Loucy (cell line): Measurements from ENCODE around the gene ADGRG1.

Experiments used
- H2AFZ ChIP-seq: fragments of 200-600 bp; sonication (generic); 2 replicates; pipeline ENCODE4 v1.6.0; 2016; ENCODE audit warnings: antibody characterized with exemption, mild to moderate bottlenecking, low read length, moderate library complexity
- H3F3A ChIP-seq: fragments of 200-600 bp; 2 replicates; pipeline ENCODE4 v1.6.0; 2016; ENCODE audit warnings: antibody characterized with exemption, low read depth, mild to moderate bottlenecking
- H3K27me3 ChIP-seq: fragments of 200-600 bp; sonication (generic); 2 replicates; pipeline ENCODE4 v1.6.1; 2014; ENCODE audit warnings: low read length, mild to moderate bottlenecking; ENCODE audit not compliant: insufficient read depth, poor library complexity, severe bottlenecking
- H3K36me3 ChIP-seq: fragments of 200-600 bp; sonication (generic); 2 replicates; pipeline ENCODE4 v1.6.1; 2016; ENCODE audit warnings: low read length; ENCODE audit not compliant: insufficient read depth
- H3K4me1 ChIP-seq: fragments of 200-600 bp; sonication (generic); 2 replicates; pipeline ENCODE4 v1.5.1; 2014; ENCODE audit warnings: low read length, mild to moderate bottlenecking; ENCODE audit not compliant: insufficient read depth, poor library complexity, severe bottlenecking
- H3K4me2 ChIP-seq: fragments of 200-600 bp; sonication (generic); 2 replicates; pipeline ENCODE4 v1.6.0; 2014; ENCODE audit warnings: antibody characterized with exemption, low read length, low read depth, mild to moderate bottlenecking; ENCODE audit not compliant: poor library complexity, severe bottlenecking
- H3K4me3 ChIP-seq: fragments of 200-600 bp; sonication (generic); 2 replicates; pipeline ENCODE4 v1.5.1; 2014; ENCODE audit warnings: low read length, mild to moderate bottlenecking, mixed read lengths; ENCODE audit not compliant: poor library complexity, severe bottlenecking
- H3K79me2 ChIP-seq: fragments of 200-600 bp; sonication (generic); 2 replicates; pipeline ENCODE4 v1.6.1; 2014; ENCODE audit warnings: low read length; ENCODE audit not compliant: insufficient read depth
- H3K9ac ChIP-seq: fragments of 200-600 bp; sonication (generic); 2 replicates; pipeline ENCODE4 v1.6.0; 2014; ENCODE audit warnings: mild to moderate bottlenecking, low read depth, low read length, moderate library complexity; ENCODE audit not compliant: poor library complexity, severe bottlenecking
- H3K9me2 ChIP-seq: fragments of 200-600 bp; sonication (generic); replicated peaks from 2 replicates; pipeline ENCODE4 v1.6.1; 2016; ENCODE audit warnings: low read depth, low read length, mixed read lengths
- H3K9me3 ChIP-seq: fragments of 200-600 bp; sonication (generic); 2 replicates; pipeline ENCODE4 v1.6.1; 2014; ENCODE audit warnings: mild to moderate bottlenecking, antibody characterized with exemption, low read length, low read depth; ENCODE audit not compliant: insufficient read depth
- H4K20me1 ChIP-seq: fragments of 200-600 bp; sonication (generic); 2 replicates; pipeline ENCODE4 v1.6.0; 2014; ENCODE audit warnings: antibody characterized with exemption, low read length, mild to moderate bottlenecking; ENCODE audit not compliant: insufficient read depth, poor library complexity, severe bottlenecking
- EZH2phosphoT487 ChIP-seq: fragments of 200-600 bp; IDR thresholded peaks from 2 replicates; pipeline ENCODE4 v1.6.1; 2018; ENCODE audit warnings: antibody characterized with exemption, mild to moderate bottlenecking, moderate library complexity, borderline replicate concordance
- TF ChIP-seq, protein P1 (sequence below): fragments of 200-600 bp; sonication (generic); conservative IDR thresholded peaks from 2 replicates; pipeline ENCODE4 v1.5.1; 2014; ENCODE audit warnings: mild to moderate bottlenecking, antibody characterized with exemption, low read length

The ADGRG1 gene

DNA sequence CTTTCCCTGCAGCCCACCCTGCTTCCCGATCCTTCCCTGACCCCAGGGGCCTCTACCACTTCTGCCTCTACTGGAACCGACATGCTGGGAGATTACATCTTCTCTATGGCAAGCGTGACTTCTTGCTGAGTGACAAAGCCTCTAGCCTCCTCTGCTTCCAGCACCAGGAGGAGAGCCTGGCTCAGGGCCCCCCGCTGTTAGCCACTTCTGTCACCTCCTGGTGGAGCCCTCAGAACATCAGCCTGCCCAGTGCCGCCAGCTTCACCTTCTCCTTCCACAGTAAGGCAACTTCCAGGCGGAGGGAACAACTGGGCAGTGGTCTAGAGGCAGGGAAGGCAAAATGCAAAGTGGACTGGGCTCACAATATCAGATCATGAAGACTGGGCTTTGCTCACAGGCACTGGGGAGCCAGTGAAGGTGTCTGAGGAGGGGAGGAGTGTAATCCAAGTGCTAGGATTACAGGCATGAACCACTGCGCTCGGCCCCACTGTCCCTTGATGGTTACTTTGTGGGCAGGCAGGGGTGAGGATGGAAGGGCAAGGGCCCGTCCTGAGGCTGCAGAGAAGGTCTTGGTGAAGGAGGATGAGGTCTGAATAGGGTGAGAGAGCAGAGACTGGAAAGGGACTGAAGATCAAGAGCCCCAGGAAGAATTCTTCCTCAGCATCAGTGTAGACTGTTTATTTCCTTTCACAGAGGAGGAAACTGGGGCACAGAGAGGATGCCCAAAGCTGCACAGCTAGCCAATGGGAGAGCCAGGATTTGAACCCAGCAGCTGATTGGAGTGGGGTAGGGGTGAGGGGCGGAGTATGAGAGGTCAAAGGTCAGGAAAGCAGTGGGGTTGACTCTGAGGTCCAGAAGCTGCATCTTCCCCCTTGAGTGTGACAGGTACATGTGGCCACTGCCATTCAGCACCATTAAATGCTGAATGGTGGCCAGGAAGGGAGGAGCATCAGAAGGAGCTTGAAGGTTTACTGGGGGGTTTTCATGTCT lies 23.2 kb downstream of the ADGRG1 start:
- Histone ChIP-seq H3K36me3 (no peaks in the 10 kb centered on the region), H3K4me3 (peak overlapping the region; percentile 7), H3K4me1 (peaks cover 28% of the 10 kb centered on the region), H3K4me2 (peak overlapping the region; percentile 36), H3K9ac (peak overlapping the region; percentile 1), H4K20me1 (no peaks in the 10 kb centered on the region), H3F3A (no peaks in the 10 kb centered on the region), H3K9me3 (no peaks in the 10 kb centered on the region), H3K9me2 (no peaks in the 10 kb centered on the region), H3K27me3 (no peaks in the 10 kb centered on the region), H2AFZ (peak overlapping the region; percentile 9; the same call in 1 of the 2 replicates), H3K79me2 (no peaks in the 10 kb centered on the region)
- TF ChIP-seq, protein P1, sequence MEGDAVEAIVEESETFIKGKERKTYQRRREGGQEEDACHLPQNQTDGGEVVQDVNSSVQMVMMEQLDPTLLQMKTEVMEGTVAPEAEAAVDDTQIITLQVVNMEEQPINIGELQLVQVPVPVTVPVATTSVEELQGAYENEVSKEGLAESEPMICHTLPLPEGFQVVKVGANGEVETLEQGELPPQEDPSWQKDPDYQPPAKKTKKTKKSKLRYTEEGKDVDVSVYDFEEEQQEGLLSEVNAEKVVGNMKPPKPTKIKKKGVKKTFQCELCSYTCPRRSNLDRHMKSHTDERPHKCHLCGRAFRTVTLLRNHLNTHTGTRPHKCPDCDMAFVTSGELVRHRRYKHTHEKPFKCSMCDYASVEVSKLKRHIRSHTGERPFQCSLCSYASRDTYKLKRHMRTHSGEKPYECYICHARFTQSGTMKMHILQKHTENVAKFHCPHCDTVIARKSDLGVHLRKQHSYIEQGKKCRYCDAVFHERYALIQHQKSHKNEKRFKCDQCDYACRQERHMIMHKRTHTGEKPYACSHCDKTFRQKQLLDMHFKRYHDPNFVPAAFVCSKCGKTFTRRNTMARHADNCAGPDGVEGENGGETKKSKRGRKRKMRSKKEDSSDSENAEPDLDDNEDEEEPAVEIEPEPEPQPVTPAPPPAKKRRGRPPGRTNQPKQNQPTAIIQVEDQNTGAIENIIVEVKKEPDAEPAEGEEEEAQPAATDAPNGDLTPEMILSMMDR: peak; percentile 44
- TF ChIP-seq EZH2phosphoT487: no peak

DNA sequence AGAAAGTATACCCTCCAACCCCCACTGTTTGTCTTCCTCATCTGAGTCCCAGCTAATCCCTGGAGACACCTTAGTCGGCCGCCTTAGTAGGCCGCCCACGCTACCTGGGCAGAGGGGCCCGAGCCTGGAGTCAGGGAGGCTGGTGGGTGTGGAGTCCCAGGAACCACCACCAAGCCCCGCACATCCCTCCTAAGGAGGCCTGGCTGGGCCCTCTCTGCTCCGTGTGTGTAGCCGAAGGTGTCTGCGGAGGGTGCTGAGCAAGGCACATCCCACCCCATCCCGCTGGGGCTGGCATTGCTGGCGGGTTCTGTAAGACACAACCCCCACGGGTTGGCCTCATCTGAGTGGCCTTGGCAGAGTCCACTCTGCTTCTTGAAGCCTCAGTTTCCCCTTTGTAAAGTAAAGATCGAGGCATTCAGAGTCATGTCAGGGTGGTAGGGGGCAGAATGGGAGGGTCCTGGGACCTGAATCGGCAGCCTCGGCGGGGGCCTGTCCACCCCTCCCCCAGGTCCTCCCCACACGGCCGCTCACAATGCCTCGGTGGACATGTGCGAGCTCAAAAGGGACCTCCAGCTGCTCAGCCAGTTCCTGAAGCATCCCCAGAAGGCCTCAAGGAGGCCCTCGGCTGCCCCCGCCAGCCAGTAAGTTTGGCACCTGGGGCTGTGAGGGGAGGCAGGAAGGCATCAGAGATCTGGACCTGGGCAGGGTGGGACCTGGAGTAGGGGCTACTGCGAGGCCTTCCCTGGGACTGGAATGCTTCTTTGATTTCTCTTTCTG lies 24.5 kb downstream of the ADGRG1 start:
- Histone ChIP-seq H3K79me2 (no peaks in the 10 kb centered on the region), H3K27me3 (no peaks in the 10 kb centered on the region), H3K4me1 (peaks cover 18% of the 10 kb centered on the region), H3F3A (no peaks in the 10 kb centered on the region), H3K36me3 (no peaks in the 10 kb centered on the region), H3K4me2 (no peak overlapping the region), H3K4me3 (no peak overlapping the region), H3K9me2 (no peaks in the 10 kb centered on the region), H3K9ac (peak overlapping the region; percentile 1), H4K20me1 (no peaks in the 10 kb centered on the region), H2AFZ (no peak overlapping the region), H3K9me3 (no peaks in the 10 kb centered on the region)
- TF ChIP-seq, protein P1: no peak
- no peak for TF ChIP-seq EZH2phosphoT487

DNA sequence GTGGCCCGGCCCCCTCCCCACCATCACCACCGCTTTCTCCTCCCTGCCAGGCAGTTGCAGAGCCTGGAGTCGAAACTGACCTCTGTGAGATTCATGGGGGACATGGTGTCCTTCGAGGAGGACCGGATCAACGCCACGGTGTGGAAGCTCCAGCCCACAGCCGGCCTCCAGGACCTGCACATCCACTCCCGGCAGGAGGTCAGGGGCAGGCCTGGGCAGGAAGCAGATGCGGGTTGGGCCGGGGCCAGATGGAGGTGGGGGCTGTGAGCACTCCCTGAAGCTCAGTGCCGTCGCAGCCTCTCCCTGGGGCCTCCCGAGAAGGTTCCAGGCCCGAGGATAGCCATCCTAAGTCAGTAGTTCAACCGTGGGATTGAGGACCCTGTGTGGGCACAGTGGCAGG lies 25.5 kb downstream of the ADGRG1 start:
- H3K9me2 ChIP-seq: no peaks in the 10 kb centered on the region
- H3K4me3 ChIP-seq: no peak overlapping the region
- H2AFZ ChIP-seq: no peak overlapping the region
- H3K9me3 ChIP-seq: no peaks in the 10 kb centered on the region
- H3K4me2 ChIP-seq: no peak overlapping the region
- no peak for TF ChIP-seq EZH2phosphoT487
- TF ChIP-seq, protein P1: no peak
- H3K4me1 ChIP-seq: peaks cover 14% of the 10 kb centered on the region
- H3K36me3 ChIP-seq: no peaks in the 10 kb centered on the region
- H3K9ac ChIP-seq: peak overlapping the region; percentile 26
- H3K27me3 ChIP-seq: no peaks in the 10 kb centered on the region
- H4K20me1 ChIP-seq: no peaks in the 10 kb centered on the region
- H3F3A ChIP-seq: no peaks in the 10 kb centered on the region
- H3K79me2 ChIP-seq: no peaks in the 10 kb centered on the region
